ENCODE results near the gene PTPRN2. TPM values are rescaled to one million over a fixed set of nuclear protein-coding genes. Genes with fewer than 3 reads are reported as not detected.

Gene PTPRN2
- total and polyA plus RNA-seq, 2 of the 8 experiments (the other 6 are each of a cell fraction or from before 2014, with no cell fraction given) = 2.6 to 4.5 TPM

- no peak overlapping the region for H2BK15ac ChIP-seq (ENCODE audit: low read length)
- H2AK5ac ChIP-seq (ENCODE audit: low read depth, low read length) = no peak overlapping the region
- peaks cover 0 to 4% (median 2%) of the 10 kb centered on the region in 4 experiments; a peak in 1 of 7 replicates for H3K4me1 ChIP-seq (replicated peaks in 1 of 4; ENCODE audit: control insufficient read depth in 3 of 4, insufficient read depth in 4 of 4, low read length in 3 of 4)
- no peak overlapping the region for H4K91ac ChIP-seq (replicated peaks; ENCODE audit: insufficient read length, low read length)
- ChIA-PET POLR2A (ENCODE audit: partially characterized antibody) (no interaction called here), CTCF (ENCODE audit: partially characterized antibody) (no interaction called here)
- H3K9me3 ChIP-seq (ENCODE audit: insufficient read depth in 2 of 2, low read depth in 1 of 2, low read length in 1 of 2) = peaks cover 43 to 51% of the 10 kb centered on the region in 2 experiments
- no peak overlapping the region for H2BK120ac ChIP-seq (replicated peaks; ENCODE audit: low read depth, low read length)
- no peak overlapping the region for H2AFZ ChIP-seq (ENCODE audit: low read length)
- no peaks in the 10 kb centered on the region for H3K36me3 ChIP-seq (ENCODE audit: control insufficient read depth in 2 of 4, insufficient read depth in 4 of 4, low read length in 3 of 4)
- H3K56ac ChIP-seq (replicated peaks; ENCODE audit: insufficient read length, low read depth, low read length) = no peak overlapping the region
- no peak overlapping the region for H2BK12ac ChIP-seq (ENCODE audit: low read depth, low read length)
- H3K4me3 ChIP-seq (ENCODE audit: extremely low read depth in 1 of 4, insufficient read depth in 2 of 4, low read depth in 3 of 4, low read length in 4 of 4) = no peak overlapping the region
- no peak overlapping the region for H3K4me2 ChIP-seq (ENCODE audit: insufficient read depth in 1 of 2, low read depth in 2 of 2, low read length in 2 of 2)
- no peak for TF ChIP-seq SRF (IDR thresholded peaks at IDR 0.05; ENCODE audit: low read depth, low read length)
- no peaks in the 10 kb centered on the region for H3K27me3 ChIP-seq (replicated peaks in 1 of 4; ENCODE audit: control insufficient read depth in 3 of 4, extremely low read depth in 1 of 4, insufficient read depth in 3 of 4, low read length in 3 of 4)
- no peak overlapping the region; the same call in 1 of the 2 replicates for H4K8ac ChIP-seq (ENCODE audit: extremely low read depth, insufficient read depth, low read length)
- no peak for DNase-seq (ENCODE audit: low read depth in 1 of 2, low spot score in 2 of 2)
- H2BK5ac ChIP-seq (ENCODE audit: low read depth, low read length) = no peak overlapping the region
- no peak overlapping the region for H3K23ac ChIP-seq (ENCODE audit: insufficient read length)
- WGBS, 2 experiments (ENCODE audit: extremely low coverage in 1 of 2, insufficient coverage in 1 of 2, insufficient read length in 1 of 2, insufficient replicate concordance in 2 of 2, low coverage in 1 of 2, low lambda C conversion rate in 2 of 2, missing lambda C conversion rate in 1 of 2) = 92% methylated on average over 10 of the region's 11 CpGs; no CpG with 5 or more reads in 1 of the 2 experiments
- no peak overlapping the region for H3K4ac ChIP-seq (replicated peaks; ENCODE audit: insufficient read length, low read depth, low read length)
- H3K27ac ChIP-seq (ENCODE audit: low read depth, low read length) = no peak overlapping the region
- no peak overlapping the region for H3K14ac ChIP-seq (ENCODE audit: insufficient read length)
- no peak overlapping the region for H3K18ac ChIP-seq (ENCODE audit: extremely low read depth, low read length)
- H3K9ac ChIP-seq (replicated peaks in 1 of 4; ENCODE audit: extremely low read depth in 1 of 4, low read depth in 3 of 4, low read length in 3 of 4) = no peak overlapping the region
- no peaks in the 10 kb centered on the region for H4K20me1 ChIP-seq (replicated peaks in 1 of 2; ENCODE audit: control insufficient read depth in 1 of 2, insufficient read depth in 2 of 2, low read length in 2 of 2)
- H2BK20ac ChIP-seq (ENCODE audit: low read length) = no peak overlapping the region
- H3K23me2 ChIP-seq (ENCODE audit: low read depth, low read length) = peaks cover 2% of the 10 kb centered on the region; the same call in 1 of the 2 replicates
- H4K5ac ChIP-seq (ENCODE audit: insufficient read length, low read depth, low read length) = no peak overlapping the region
- no peaks in the 10 kb centered on the region for H3K79me2 ChIP-seq (ENCODE audit: control insufficient read depth in 1 of 2, insufficient read depth in 2 of 2, low read length in 2 of 2)
- H3K79me1 ChIP-seq (ENCODE audit: low read depth, low read length) = no peaks in the 10 kb centered on the region
- no peak for FAIRE-seq
Measured at GRCh38 chr7:157974678-157975230, 612.9 kb downstream of the PTPRN2 start.

Data from H1 (cell line).